HFFc6 (cell line): ENCODE data around the gene GLCE. TPM values are rescaled to one million over a fixed set of nuclear protein-coding genes. Genes with fewer than 3 reads are reported as not detected.
A peak's percentile ranks its signal among the peaks of the same experiment; 100 is the strongest.

Source experiments
- DNase-seq: peaks from one replicate; pipeline ENCODE4 v3.0.0-alpha.2; 2018
- H3K27ac Mint-ChIP-seq: 2 replicates; pipeline ENCODE4 v1.8.0; 2020; ENCODE audit warnings: mild to moderate bottlenecking, mixed read lengths
- H3K27me3 Mint-ChIP-seq: 2 replicates; pipeline ENCODE4 v1.8.0; 2021; ENCODE audit warnings: mild to moderate bottlenecking, moderate library complexity, mixed read lengths; ENCODE audit not compliant: insufficient read depth
- H3K36me3 Mint-ChIP-seq: 2 replicates; pipeline ENCODE4 v1.8.0; 2021; ENCODE audit warnings: low read depth, mixed read lengths
- H3K4me1 Mint-ChIP-seq: 2 replicates; pipeline ENCODE4 v1.8.0; 2020; ENCODE audit warnings: low read depth, mixed read lengths
- H3K4me3 Mint-ChIP-seq: 2 replicates; pipeline ENCODE4 v1.8.0; 2020; ENCODE audit warnings: mild to moderate bottlenecking, moderate library complexity, mixed read lengths
- H3K9me3 Mint-ChIP-seq: 2 replicates; pipeline ENCODE4 v1.8.0; 2020; ENCODE audit warnings: mild to moderate bottlenecking, mixed read lengths
- total RNA-seq, 6 experiments: library from RNA; stranded (reverse); fragmentation: NEBNext Ultra II Directional; extraction: Animal tissue kit (Norgen Biotek cat#: 25700); gene quantifications; 2 replicates in 1 of 6; 3 replicates in 5 of 6; pipeline ENCODE4 v1.2.3, GENCODE V29; 2021
- TF ChIP-seq, protein P1 (sequence below): fragments of 200-600 bp; sonication (generic); IDR thresholded peaks from 2 replicates; pipeline ENCODE4 v1.5.0; 2021; ENCODE audit warnings: antibody characterized with exemption, mild to moderate bottlenecking

The GLCE gene
- total RNA-seq, 6 experiments from 2014 or later: 13.2 to 20.6 (median 17.7) TPM

GRCh38 chr15:69232144-69232543 is 71.7 kb downstream of the GLCE start:
- TF ChIP-seq, protein P1, sequence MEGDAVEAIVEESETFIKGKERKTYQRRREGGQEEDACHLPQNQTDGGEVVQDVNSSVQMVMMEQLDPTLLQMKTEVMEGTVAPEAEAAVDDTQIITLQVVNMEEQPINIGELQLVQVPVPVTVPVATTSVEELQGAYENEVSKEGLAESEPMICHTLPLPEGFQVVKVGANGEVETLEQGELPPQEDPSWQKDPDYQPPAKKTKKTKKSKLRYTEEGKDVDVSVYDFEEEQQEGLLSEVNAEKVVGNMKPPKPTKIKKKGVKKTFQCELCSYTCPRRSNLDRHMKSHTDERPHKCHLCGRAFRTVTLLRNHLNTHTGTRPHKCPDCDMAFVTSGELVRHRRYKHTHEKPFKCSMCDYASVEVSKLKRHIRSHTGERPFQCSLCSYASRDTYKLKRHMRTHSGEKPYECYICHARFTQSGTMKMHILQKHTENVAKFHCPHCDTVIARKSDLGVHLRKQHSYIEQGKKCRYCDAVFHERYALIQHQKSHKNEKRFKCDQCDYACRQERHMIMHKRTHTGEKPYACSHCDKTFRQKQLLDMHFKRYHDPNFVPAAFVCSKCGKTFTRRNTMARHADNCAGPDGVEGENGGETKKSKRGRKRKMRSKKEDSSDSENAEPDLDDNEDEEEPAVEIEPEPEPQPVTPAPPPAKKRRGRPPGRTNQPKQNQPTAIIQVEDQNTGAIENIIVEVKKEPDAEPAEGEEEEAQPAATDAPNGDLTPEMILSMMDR: no peak
- peak; percentile 5 for DNase-seq
- H3K36me3 Mint-ChIP-seq: no peaks in the 10 kb centered on the region
- peaks cover 9% of the 10 kb centered on the region for H3K4me1 Mint-ChIP-seq
- no peaks in the 10 kb centered on the region for H3K27me3 Mint-ChIP-seq
- no peaks in the 10 kb centered on the region for H3K9me3 Mint-ChIP-seq
- no peak overlapping the region for H3K27ac Mint-ChIP-seq
- H3K4me3 Mint-ChIP-seq: no peak overlapping the region

- Mint-ChIP-seq H3K4me1 (peaks cover 9% of the 10 kb centered on the region), H3K27me3 (no peaks in the 10 kb centered on the region), H3K27ac (no peak overlapping the region), H3K9me3 (no peaks in the 10 kb centered on the region), H3K36me3 (no peaks in the 10 kb centered on the region), H3K4me3 (no peak overlapping the region)
- TF ChIP-seq, protein P1: no peak
- no peak for DNase-seq
Measured at GRCh38 chr15:69232765-69233164, 72.3 kb downstream of the GLCE start.

GRCh38 chr15:69234676-69235075 is 74.2 kb downstream of the GLCE start:
- Mint-ChIP-seq H3K4me1 (peaks cover 20% of the 10 kb centered on the region), H3K36me3 (peaks cover 7% of the 10 kb centered on the region; the same call in 1 of the 2 replicates), H3K9me3 (no peaks in the 10 kb centered on the region), H3K4me3 (no peak overlapping the region), H3K27ac (no peak overlapping the region), H3K27me3 (no peaks in the 10 kb centered on the region)
- DNase-seq: no peak
- TF ChIP-seq, protein P1: no peak

DNA sequence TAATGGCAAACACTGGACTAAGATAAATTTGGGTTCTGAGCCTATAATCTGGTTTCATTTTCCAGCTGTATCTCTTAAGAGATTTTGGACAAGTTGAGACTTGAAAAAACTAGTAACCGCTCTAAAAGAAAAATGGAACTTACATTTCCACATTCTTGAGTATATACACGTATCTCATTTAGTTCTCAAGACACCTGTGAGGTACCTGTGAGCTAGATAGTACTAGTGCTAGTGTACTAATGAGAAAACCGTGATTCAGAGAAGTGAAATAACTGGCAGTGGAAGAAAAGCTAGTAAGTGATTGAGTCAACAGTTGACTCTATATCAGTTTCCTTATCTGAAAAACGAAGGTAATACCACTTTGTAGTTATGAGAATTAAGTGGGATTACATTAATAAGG is 76.1 kb downstream of the GLCE start:
- Mint-ChIP-seq H3K4me3 (no peak overlapping the region), H3K27me3 (no peaks in the 10 kb centered on the region), H3K4me1 (peaks cover 21% of the 10 kb centered on the region), H3K27ac (no peak overlapping the region), H3K9me3 (no peaks in the 10 kb centered on the region), H3K36me3 (peaks cover 7% of the 10 kb centered on the region; the same call in 1 of the 2 replicates)
- no peak for DNase-seq
- TF ChIP-seq, protein P1: no peak

DNA sequence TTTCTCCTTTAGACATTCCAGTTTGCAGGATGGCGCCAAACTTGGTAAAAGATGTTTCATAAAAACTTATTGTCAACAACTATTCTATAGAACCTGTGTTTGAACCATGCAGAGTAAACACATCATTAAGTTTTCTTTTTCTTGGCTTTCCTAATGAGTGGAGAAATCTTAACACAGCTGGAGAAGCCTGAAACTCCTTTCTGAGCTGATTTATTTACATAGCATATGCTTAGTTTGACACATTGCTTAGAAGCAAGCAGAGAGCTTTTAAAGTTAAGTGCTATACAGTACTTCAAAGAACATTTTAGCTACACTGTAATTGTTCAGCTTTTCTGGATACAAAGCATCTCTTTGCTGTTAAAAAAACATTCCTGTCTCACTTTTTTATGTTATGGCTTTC is 77.3 kb downstream of the GLCE start:
- Mint-ChIP-seq H3K4me3 (no peak overlapping the region), H3K27me3 (no peaks in the 10 kb centered on the region), H3K4me1 (peaks cover 12% of the 10 kb centered on the region), H3K36me3 (peaks cover 7% of the 10 kb centered on the region; the same call in 1 of the 2 replicates), H3K27ac (no peak overlapping the region), H3K9me3 (no peaks in the 10 kb centered on the region)
- no peak for DNase-seq
- TF ChIP-seq, protein P1: no peak

DNA sequence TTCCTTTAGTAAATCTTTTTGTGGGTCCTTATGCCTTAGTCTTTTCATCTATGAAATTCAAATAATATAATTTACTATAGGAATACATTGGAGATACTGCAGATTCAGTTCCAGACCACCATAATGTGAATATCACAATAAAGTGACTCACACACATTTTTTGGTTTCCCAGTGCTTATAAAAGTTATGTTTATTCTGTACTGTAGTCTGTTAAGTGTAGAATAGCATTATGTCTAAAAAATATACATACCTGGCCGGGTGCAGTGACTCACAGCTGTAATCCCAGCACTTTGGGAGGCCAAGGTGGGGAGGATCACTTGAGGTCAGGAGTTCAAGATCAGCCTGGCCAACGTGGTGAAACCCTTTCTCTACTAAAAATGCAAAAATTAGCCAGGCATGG is 84.4 kb downstream of the GLCE start:
- no peak for DNase-seq
- Mint-ChIP-seq H3K27me3 (no peaks in the 10 kb centered on the region), H3K4me1 (no peaks in the 10 kb centered on the region), H3K9me3 (no peaks in the 10 kb centered on the region), H3K27ac (no peak overlapping the region), H3K4me3 (no peak overlapping the region), H3K36me3 (no peaks in the 10 kb centered on the region)
- TF ChIP-seq, protein P1: no peak
